Activated naive CD4-positive, alpha-beta T cell (primary cell): Measurements from ENCODE around the gene CACNG4.

Experiments
- DNase-seq, 4 experiments: peaks; one replicate each; lab custom pipeline; 2025; lab: John Stamatoyannopoulos, UW

Gene CACNG4

DNA sequence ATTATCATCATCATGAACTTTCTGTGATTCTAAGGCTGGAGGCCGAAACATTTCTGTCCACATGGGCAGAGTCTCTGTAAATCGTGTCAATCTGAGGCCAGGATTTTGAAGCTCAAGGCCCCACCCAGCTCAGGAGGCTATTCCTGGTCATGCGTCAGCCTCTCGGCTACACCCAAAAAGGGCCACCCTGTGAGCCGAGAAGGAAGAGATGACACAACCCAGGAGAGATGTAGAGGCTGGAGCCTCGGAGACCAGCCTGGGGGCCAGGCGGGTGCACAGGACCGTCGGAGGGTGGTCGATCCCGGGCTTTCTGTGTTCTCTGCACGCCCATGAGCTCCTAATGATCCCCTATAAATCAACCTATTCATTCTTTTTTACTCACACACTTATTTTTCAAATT, 78.8 kb downstream of the CACNG4 start:
- DNase-seq, result no peak

GRCh38 chr17:67044016-67044772, 79.7 kb downstream of the CACNG4 start, which contains the start of gene CACNG1:
CACNG1 (plus strand) TSS chr17:67044554; CDS start chr17:67044661, 107 bp downstream.
- DNase-seq, result no peak

DNA sequence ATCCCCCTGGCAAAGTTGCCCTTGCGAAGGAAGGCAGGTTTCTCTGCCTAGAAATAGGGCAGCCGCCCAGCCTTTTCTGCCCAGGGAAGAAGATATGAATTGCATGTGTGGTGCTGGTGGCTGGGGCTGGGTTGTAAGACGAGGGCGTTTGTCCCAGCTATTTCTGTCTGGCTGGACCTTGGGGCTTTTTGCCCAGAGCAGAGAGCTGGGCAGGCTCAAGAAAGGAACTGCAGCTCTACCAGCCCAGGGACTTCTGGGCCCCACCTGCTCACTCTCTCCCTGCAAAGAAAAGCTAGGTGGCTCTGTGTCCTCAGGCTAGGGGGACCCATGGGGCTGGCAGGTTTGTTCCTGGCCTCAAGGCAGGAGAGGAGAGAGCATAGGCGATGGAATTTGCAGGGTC, 80.4 kb downstream of the CACNG4 start:
- DNase-seq, result no peak

GRCh38 chr17:67046398-67046797, 81.9 kb downstream of the CACNG4 start:
- DNase-seq, result no peak

DNA sequence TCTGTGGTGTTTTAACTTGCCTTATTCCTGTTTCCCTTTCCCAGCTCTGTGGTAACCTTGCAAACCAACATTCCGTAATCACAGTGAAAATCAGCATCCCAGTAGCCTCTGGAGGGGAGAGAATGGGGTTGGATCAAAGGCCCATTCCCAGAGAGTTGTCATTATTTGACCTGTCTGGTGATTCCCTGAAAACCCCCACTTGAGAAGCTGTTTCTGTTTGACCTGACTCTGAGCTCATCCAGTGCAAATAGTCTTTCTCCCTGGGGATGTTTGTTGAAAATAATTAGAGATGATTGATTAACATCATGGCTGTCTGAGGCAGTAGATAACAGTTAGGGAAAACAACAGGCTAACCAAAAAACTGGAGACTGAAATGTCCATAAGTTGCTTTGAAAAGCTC, 82.9 kb downstream of the CACNG4 start:
- DNase-seq, result no peak

- DNase-seq, result no peak
Measured at GRCh38 chr17:67049025-67049739, 84.7 kb downstream of the CACNG4 start.

- no peak for DNase-seq
Measured at GRCh38 chr17:67050066-67050465, 85.6 kb downstream of the CACNG4 start.

- no peak for DNase-seq
Measured at GRCh38 chr17:67050471-67051154, 86.1 kb downstream of the CACNG4 start.

GRCh38 chr17:67051155-67051538, 86.6 kb downstream of the CACNG4 start:
- DNase-seq, result no peak

DNA sequence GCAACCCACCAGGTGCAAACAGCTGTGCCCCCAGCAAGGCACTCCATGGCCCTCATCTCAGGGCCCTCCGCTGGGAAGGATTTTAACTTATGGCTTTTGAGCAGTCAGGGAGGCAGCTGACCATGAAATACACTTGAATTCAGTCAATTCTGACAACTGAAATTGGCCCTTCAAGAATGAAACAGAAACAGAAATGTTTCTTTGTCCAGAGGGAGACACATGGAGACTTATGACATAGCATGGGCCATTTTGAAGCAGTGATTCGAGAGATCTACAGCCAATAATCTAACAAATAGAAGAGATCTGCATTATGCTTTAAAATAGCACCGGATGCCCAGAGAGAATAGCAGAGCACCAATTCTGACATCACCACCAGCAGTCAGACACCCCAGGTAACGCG, 87.3 kb downstream of the CACNG4 start:
- DNase-seq, result no peak

DNA sequence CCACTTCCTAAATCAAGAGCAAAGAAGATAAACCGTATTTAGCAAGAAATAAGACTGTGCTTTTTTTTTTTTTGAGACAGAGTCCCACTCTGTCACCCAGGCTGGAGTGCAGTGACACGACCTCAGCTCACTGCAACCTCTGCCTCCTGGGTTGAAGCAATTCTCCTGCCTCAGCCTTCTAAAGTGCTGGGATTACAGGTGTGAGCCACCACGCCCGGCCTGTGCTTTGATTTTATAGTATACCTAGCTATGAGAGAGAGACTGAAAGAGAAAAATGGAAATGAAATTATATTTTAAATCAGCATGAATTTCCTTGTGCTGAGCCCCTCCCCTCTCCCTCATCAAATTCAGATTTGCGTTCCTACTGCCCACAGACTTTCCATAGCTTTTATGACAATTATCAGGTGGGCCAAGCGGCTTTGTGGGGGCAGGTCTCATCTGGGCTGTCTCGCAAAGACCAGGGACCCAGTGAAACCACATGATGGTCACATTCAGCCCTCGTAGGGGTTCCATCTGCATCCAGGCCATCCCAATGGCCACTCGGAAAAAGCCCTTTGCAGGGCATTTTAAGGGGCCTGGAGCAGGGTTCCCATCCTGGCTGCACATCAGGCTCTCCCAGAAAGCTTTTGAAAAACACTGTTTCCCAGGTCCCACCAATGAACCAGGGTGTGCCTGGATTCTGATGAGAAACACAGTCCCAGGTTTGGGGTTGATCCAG, 88.4 kb downstream of the CACNG4 start:
- DNase-seq, result no peak

DNA sequence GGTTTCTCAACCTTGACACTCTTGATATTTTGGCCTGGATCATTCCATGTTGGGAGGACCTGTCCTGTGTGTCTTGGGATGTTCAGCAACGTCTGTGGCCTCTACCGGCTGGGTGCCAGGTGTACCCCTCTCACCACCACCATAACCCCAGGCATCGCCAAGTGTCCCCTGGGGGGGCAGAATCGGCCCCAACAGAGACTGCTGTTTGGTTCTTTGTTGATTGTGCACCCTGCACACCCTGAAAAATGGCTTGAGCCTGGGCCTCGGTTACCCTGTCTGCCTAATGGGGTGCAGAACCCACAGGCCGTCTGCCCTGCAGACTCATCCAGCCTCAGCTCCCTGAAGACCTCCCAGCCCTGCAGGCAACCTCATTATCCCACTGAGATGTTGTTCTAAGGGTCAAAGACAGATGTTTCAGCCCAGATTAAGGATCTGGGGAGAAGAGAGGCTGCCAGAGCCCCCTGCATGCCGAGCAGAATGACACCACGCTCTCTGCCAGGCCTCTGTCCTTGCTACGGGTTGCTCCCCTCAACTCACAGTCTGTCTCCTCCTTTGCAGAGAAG, 89.0 kb downstream of the CACNG4 start:
- no peak for DNase-seq

- DNase-seq, result no peak
Measured at GRCh38 chr17:67054011-67054591, 89.6 kb downstream of the CACNG4 start.

- DNase-seq, result no peak
Measured at GRCh38 chr17:67054608-67055007, 90.1 kb downstream of the CACNG4 start.

GRCh38 chr17:67055041-67055443, 90.5 kb downstream of the CACNG4 start:
- DNase-seq, result no peak

- DNase-seq, result no peak
Measured at GRCh38 chr17:67055811-67056745, 91.6 kb downstream of the CACNG4 start.

DNA sequence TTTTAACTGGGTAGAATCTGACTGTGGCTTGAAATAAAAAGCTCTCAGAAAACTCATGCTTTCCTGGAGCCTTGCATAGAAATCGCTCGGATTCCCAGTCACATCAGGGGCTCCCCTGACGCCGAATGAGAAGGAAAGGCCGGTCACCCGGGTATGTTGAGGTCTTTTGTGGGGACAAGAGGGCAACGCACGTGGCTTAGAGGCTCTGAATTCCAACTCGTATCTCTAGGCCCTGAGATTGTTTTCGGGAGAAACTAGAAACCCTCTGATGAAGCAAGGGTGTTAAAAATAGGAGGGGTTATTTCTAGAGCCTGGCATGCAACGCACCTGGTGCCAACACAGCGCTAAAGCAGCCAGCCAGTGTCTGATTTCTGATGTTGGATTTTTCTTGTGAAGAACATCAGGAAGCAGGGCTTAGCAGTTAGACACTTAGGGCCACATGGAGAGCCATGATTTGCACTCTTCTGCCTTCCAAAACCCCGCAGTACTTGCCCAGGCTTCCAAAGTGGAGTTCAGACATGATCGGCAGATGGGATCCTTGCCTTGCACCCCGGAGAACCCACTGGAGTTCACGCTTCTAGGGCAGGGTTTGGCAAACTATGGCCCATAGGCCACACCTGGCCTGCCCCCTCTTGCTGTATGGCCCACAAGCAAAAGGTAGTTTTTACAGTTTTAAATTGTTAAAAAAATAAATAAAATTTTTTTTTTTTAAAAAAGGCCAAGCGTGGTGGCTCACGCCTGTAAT, 92.4 kb downstream of the CACNG4 start:
- DNase-seq, result no peak

GRCh38 chr17:67058036-67058435, 93.5 kb downstream of the CACNG4 start:
- no peak for DNase-seq

DNA sequence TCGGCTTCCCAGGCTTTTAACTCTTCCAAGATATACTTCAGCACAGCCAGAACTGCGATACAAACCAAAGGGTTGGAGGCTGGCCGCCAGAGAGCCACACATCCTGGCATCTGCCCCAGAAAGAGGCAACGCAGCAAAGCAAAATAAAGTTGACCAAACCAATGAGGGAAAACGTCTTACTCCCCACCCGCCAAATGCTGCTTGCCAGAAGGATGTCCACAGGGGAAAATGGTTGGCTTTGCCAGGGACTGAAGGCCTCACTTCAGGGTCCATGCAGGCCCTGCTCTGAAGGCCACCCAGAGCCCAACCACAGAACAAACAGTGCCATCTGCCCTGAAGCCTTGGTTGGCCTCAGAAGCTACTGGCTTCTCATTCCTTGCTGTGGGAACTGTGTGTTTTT, 94.9 kb downstream of the CACNG4 start:
- DNase-seq, result no peak

DNA sequence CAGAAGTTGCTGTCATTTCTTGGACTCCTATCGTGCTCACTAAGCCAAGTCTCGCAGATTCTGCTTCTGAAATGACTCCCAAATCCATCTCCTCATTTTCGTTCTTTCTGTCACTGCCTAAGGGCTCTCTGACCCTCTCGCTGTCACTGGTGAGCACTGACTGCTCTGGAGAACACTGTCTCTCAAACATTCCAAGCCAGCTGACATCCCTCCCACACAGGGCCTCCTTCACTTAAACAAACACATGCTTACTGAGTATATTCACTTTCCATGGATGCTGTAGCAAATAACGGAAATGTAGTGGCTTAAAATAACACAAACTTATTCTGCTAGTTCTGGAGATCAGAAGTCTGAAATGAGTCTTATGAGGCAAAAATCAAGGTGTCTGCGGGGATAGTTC, 98.6 kb downstream of the CACNG4 start:
- no peak for DNase-seq
